IPS-NIHi7 (cell line): ENCODE results near the gene CGB5.
"Not testable (repeated sequence)": the region's sequence is repeated elsewhere in the genome, so short reads cannot be mapped to it uniquely, and the experiment has no call there.

Experiments
- DNase-seq: peaks from one replicate; pipeline ENCODE4 v3.0.0; 2012; ENCODE audit warnings: mixed read lengths; ENCODE audit errors: extremely low spot score

Gene CGB5

DNA sequence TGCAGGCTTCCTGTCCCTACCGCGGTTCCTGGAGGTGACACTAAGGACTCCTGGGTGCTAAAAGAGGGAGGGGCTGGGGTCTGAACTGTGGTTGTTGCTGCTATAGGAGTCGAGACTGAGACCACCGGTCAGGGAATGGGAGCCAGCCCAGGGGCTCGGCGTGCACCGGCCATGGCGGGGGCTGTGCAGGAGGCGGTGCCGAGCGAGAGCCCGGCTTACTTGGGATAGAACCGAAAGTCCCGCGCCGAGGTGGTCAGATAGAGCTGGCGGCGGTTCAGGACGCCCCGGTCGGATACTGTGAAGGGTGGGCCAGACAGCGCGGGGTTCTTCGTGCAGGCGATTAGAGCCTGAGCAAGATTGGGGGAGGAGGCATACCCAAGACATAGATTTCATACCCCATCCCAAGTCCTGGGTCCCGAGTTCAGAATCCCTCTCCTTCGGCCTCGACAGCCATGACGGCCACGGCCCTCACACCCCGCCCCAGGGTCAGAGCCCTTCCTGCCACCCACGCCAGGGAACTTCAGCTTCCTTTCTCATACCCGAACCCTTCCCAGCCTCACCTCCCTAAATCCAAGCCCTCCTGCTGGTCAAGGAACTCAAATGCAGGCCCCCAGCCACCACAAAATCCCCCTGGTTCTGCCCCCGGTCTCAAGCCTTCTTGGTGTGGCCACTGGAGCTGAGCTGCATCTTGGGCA lies 13.4 kb downstream of the CGB5 start:
- not testable (repeated sequence) for DNase-seq

DNA sequence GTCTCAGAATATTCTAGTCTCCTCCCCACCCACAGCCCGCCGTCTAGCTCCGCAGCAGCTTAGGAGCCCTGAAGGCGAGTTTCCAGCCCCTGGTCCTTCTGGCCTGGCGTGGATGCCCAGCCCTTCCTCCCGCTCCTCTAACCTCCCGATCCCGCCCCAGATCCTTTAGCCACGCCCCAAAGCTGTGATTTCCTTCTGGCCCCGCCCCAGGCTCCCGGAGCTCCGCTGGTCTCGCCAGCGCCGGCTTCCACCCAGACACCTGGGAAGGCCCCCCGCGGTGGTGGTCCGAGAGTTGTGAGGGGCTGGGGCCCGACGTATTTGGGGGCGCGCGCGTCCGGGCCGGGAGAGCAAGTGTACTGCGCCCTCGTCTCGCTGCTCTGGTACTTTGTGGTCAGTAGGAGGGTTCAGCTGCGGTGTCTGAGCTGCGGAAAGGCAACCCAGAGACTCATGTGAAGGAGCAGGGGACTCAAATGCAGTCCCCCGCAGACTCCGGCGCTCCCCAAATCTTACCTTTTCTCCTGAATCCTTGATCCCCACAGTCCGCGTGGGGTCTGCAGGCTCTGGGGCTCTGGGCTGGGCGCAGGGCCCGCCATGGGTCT lies 14.1 kb downstream of the CGB5 start, which contains the start of gene CGB7:
CGB7 (minus strand) TSS at position 114 of the 599 bp plus-strand sequence. CDS start 2,374 bp downstream, outside the sequence.
- DNase-seq: peak; percentile 81

- peak; percentile 40 for DNase-seq
These were observed 14.9 kb downstream of the CGB5 start for GRCh38 chr19:49058562-49058961.

DNA sequence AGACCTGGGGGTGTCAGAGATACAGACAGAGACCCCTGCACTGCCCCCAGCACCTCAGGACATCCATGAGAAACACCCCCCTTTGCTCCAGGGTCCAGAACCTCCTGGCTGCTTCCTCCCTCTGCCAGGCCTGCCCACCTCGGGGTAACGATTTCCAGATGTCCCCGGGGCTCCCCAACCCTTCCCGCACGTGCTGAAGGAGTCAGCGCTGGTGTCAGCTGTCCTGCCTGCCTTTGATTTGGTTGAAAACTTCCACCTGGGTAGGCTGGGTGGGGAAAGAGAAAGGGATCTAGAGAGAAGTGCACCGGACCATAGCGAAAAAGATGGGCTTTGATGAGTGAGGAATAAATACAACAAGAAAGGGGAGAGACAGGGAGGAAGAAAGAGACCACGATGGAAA lies 15.4 kb downstream of the CGB5 start:
- DNase-seq: no peak

GRCh38 chr19:49061000-49061399 lies 17.4 kb downstream of the CGB5 start:
- no peak for DNase-seq

DNA sequence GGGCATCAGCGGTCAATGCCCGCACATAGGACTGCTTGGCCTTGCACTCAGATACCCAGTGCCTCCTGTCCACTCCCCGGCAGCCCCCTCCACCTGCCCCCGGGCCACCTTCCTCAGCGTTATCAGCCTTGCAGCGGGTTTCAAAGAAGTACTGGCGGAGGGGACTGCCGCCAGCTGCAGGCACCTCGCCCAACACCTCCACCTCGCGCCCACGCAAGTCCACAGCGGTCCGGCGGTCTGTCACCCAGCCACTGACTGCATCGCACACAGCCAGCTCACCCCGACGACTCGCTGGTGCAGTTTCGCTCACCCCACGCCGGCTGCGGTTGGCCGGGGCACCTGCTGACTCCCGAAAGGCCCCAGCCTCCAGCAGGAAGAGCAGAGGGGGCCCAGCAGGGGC lies 17.8 kb downstream of the CGB5 start:
- no peak for DNase-seq

DNA sequence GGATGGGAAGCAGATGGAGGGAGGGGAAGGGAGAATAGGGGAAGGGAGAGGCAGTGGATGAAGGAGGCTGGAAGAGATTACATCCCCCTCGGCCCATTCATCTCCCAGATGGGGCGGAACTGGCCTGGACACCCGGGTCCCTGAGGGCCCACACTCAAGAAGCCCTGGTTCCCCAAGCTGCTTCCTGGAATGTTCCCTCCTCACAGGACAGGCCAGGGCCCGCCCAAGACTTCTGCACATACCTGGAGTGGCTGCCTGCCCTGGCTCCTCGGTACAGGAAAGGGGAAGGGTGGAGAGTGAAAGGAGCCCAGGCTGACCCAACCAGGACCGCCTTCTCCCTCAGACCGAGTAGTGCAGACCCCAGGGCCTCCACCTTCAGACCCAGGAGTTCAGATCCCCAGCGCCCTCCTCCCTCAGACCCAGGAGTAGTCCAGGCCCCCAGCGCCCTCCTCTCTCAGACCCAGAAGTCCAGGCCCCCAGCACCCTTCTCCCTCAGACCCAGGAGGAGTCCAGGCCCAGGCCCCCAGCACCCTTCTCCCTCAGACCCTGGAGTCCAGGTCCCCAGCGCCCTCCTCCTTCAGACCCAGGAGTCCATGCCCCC lies 20.5 kb downstream of the CGB5 start:
- no peak for DNase-seq

GRCh38 chr19:49064768-49065611 lies 21.3 kb downstream of the CGB5 start, which contains the start of gene NTF4:
Gene NTF4 (minus strand): TSS chr19:49064818. CDS start chr19:49061997, 2,821 bp downstream.
- peak; percentile 86 for DNase-seq

DNA sequence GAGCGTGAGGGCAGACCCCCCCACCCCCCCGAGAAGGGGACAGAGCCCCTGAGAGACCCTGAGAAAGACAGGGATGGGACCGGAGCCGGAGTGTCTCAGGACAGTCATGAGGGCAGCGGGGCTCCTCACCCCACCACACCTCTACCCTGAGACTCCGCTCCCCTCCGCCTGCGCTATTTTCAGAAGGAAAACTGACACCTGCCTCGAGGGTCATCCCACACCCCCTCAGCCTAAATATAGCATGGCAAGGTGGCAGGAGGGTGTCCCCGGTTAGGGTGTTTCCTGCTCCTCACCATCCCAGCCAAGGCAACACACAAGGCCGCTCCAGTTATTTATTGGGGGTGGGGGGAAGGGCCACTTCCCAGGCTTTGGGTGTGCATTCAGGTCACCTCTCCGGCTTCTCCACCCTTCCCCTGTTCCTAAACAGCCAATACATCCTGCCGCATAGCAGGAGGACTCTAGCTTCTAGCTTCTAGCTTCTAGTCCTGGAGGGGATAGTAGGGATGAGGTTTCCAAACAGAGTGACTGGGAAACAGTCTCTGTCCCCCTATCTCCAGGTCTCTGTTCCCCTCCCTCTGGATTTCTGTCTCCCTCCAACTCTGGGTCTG lies 22.4 kb downstream of the CGB5 start:
- DNase-seq: peak; percentile 16

- DNase-seq: no peak
These were observed 23.9 kb downstream of the CGB5 start for GRCh38 chr19:49067554-49067953.

- no peak for DNase-seq
These were observed 25.4 kb downstream of the CGB5 start for GRCh38 chr19:49069026-49069425.

GRCh38 chr19:49070416-49070815 lies 26.8 kb downstream of the CGB5 start:
- DNase-seq: no peak

DNA sequence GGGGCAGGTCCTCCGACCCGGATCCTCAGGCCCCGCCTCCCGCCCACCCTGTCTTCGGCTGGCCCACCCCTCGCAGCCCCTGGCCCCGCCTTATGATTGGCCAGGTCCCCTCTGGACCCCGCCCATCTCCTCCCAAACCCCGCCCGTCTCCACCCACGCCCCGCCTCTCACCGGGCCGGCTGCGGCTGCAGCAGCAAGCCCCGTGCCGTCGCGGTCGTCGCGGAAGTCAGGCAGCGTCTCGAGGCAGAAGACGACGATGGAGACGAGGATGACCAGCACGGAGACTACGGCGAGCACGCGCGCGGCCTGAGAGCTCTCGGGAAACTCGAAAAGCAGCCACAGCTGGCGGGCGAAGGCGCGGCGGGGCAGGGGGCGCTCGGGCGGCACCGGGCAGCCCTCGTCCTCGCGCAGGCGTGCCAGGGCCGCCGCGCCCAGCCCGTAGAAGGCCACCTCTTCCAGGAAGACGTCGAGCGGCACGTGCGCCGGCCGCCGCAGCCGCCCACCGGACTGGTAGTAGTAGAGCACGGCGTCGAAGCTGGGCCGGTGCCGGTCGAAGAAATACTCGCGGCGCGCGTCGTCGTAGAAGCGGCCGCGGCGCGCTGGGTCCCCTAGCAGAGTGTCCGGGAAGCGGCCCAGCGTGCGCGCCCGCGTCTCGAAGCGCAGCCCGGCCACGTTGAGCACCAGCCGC lies 28.4 kb downstream of the CGB5 start:
- DNase-seq: peak; percentile 88

- peak; percentile 52 for DNase-seq
These were observed 30.1 kb downstream of the CGB5 start for GRCh38 chr19:49073514-49074378.

- DNase-seq: not testable (repeated sequence)
These were observed 31.2 kb downstream of the CGB5 start for GRCh38 chr19:49074869-49075268.

DNA sequence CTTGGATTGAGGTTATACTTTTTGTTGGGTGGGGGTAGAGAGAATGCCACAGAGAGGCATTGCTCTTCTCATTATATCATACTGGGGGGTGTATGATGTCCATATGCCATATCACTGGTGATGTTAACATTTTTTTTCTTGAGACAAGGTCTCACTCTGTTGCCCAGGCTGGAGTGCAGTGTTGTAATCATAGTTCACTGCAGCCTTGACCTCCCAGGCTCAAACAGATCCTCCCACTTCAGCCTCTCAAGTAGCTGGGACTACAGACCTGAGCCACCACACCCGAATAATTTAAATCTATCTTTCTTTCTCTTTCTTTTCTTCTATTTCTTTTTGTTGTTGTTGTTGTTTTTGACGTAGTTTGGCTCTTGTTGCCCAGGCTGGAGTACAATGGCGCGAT lies 36.7 kb downstream of the CGB5 start:
- no peak for DNase-seq

- no peak for DNase-seq
These were observed 37.6 kb downstream of the CGB5 start for GRCh38 chr19:49081273-49081672.

DNA sequence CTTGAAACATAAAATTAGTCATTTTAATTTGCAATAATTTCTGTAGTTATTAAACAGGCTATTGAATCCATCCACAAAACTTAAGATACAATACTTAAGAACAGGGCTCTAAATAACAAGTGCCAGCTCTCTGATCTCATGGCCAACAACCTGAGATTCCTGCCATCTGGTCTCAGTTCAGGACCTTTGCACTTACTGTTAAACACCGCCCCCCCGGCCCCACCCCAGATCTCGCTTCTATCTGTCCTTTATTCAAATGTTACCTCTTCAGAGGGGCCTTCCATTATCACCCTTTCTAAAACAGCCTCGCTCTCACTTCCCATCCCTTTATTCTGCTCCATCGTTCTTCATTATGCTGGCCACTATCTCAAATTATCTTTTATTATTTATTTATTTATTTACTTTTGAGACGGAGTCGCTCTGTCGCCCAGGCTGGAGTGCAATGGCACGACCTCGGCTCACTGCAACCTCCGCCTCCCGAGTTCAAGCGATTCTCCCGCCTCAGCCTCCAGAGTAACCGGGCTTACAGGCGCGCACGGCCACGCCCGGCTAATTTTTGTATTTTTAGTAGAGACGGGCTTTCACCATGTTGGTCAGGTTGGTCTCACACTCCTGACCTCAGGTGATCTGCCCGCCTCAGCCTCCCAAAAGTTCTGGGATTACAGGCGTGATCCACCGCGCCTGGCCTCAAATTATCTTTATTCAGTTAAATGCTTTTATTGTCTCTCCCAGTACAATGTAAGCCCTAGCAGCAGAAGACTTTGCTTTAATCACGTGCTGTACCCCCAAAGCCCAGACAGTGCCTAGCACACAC lies 40.8 kb downstream of the CGB5 start:
- DNase-seq: no peak
